ENCODE data around the gene LMAN1L.

The LMAN1L gene

DNA sequence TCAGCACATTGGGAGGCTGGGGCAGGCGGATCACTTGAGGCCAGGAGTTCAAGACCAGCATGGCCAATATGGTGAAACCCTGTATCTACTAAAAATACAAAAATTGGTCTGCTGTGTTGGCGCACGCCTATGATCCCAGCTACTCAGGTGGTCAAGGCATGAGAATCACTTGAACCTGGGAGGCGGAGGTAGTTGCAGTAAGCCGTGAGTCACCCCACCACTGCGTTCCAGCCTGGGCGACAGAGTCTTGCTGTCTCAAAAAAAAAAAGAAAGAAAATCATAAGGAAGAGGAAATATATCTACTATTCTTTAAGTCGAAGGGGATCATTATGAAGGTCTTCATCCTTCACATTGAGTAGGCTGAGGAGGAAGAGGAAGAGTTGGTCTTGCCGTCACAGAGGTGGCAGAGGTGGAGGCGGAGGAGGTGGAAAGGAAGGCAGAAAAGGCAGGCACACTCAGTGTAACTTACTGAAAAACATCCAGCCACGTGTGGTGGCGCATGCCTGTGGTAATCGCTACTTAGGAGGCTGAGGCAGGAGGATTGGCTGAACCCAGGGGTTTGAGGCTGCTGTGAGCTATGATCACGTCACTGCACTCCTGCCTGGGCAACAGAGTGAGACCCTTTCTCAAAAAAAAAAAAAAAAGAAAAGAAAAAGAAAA lies 16.5 kb upstream of the LMAN1L start:
- H3K36me3 ChIP-seq (ENCODE audit: insufficient read depth, low read length) = peaks cover 2% of the 10 kb centered on the region; the same call in 1 of the 2 replicates
- H3K4me1 ChIP-seq (ENCODE audit: control insufficient read depth, insufficient read depth, low read length, unreplicated experiment) = peaks cover 8% of the 10 kb centered on the region

DNA sequence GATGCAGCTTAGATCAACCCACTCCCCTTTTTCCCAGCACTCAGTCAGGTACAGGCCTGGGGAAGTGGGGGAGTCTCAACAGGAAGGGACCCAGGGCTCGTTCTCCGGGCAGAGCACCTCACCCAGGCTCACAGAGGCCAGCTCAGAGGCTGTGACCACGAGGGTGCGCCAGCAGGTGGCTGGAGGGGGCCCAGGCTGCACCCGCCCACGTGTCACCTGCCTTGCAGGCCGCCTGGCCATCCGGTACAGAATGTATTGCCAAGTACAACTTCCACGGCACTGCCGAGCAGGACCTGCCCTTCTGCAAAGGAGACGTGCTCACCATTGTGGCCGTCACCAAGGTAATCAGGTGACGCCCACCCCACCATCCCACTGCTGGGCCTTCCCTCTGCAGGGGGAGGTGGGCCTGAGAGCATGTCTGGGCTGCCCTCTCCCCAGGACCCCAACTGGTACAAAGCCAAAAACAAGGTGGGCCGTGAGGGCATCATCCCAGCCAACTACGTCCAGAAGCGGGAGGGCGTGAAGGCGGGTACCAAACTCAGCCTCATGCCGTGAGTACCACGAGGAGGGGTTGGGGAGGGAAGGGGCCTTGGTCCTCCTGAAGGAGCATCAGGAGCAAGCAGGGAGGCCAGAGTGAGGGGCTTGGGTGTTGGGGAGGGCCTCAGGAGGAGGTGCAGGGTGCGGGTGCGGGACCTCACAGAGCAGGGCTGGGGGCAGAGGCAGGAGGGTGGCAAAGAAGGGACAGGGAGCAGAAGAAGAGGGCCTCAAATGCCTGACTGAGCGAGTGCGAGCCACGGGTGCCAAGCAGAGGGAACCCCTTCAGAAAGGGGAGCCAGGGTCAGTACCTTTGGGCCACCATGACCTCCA lies 14.0 kb upstream of the LMAN1L start:
- no peak overlapping the region for H3K4me3 ChIP-seq (ENCODE audit: low read depth, low read length)
- peaks cover 26% of the 10 kb centered on the region for H3K79me2 ChIP-seq (ENCODE audit: control insufficient read depth, insufficient read depth, low read length, unreplicated experiment)
- no peak overlapping the region for H3K27ac ChIP-seq (ENCODE audit: low read depth, low read length)
- no peaks in the 10 kb centered on the region for H3K27me3 ChIP-seq (ENCODE audit: insufficient read depth, low read length)
- no peak overlapping the region for H2AFZ ChIP-seq (ENCODE audit: low read length, unreplicated experiment)
- peaks cover 2% of the 10 kb centered on the region; the same call in 1 of the 2 replicates for H3K36me3 ChIP-seq (ENCODE audit: insufficient read depth, low read length)
- H3K4me1 ChIP-seq (ENCODE audit: control insufficient read depth, insufficient read depth, low read length, unreplicated experiment) = no peaks in the 10 kb centered on the region

More for the DNA sequence above, 16.5 kb upstream of the LMAN1L start:
- Histone ChIP-seq H3K79me2 (ENCODE audit: control insufficient read depth, insufficient read depth, low read length, unreplicated experiment) (peaks cover 50% of the 10 kb centered on the region), H3K27ac (ENCODE audit: low read depth, low read length) (no peak overlapping the region), H3K4me3 (ENCODE audit: low read depth, low read length) (no peak overlapping the region), H2AFZ (ENCODE audit: low read length, unreplicated experiment) (no peak overlapping the region), H3K27me3 (ENCODE audit: insufficient read depth, low read length) (no peaks in the 10 kb centered on the region)

DNA sequence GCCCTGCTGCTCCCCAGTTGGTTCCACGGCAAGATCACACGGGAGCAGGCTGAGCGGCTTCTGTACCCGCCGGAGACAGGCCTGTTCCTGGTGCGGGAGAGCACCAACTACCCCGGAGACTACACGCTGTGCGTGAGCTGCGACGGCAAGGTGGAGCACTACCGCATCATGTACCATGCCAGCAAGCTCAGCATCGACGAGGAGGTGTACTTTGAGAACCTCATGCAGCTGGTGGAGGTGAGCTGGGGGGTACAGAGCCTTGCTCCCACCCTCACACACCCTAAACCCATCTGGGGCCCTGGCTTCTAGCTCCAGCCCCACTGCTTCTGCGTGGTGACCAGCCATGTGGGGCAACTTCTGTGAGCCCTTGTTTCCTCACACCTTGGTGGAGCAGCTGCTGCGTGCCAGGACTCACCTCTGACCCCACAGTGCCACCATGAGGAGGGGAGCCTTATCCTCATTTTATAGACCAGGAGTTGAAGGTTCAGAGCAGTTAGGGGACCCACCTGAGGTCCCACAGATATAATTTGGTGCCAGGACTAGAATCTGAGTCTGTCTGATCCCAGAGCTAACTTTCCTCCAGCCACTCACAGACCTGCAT lies 13.3 kb upstream of the LMAN1L start:
- Histone ChIP-seq H3K79me2 (ENCODE audit: control insufficient read depth, insufficient read depth, low read length, unreplicated experiment) (peaks cover 20% of the 10 kb centered on the region), H3K27me3 (ENCODE audit: insufficient read depth, low read length) (no peaks in the 10 kb centered on the region), H3K27ac (ENCODE audit: low read depth, low read length) (no peak overlapping the region), H2AFZ (ENCODE audit: low read length, unreplicated experiment) (no peak overlapping the region), H3K4me3 (ENCODE audit: low read depth, low read length) (no peak overlapping the region), H3K4me1 (ENCODE audit: control insufficient read depth, insufficient read depth, low read length, unreplicated experiment) (no peaks in the 10 kb centered on the region), H3K36me3 (ENCODE audit: insufficient read depth, low read length) (peaks cover 2% of the 10 kb centered on the region; the same call in 1 of the 2 replicates)

DNA sequence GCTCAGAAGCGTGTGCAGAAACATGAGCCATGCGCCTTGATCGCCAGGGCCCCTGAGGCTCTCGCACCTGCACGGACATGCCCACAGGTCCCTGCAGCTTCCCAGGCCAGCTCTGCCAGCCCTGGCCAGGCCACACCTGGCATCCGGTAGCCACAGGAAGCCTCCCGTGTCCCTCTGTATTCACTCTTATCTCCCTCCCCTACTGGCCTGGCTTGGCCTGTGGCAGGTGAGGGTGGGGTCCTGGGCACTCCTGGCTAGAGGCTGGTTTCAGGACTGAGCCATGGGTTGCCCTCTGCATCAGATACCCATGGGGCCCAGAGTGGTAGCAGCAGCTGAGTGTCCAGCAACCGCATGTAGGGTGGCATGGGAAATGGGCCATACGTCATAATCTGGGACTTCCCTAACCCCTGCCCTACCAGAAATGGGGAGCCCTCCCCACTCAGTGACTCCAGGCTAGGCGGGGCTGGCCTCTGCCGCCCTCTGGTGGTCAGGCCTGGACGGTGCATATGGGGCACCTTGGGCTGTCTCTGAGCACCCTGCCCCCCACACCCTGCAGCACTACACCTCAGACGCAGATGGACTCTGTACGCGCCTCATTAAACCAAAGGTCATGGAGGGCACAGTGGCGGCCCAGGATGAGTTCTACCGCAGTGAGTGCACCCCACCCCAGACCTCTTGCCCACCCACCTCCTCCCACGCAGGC lies 12.6 kb upstream of the LMAN1L start:
- Histone ChIP-seq H3K79me2 (ENCODE audit: control insufficient read depth, insufficient read depth, low read length, unreplicated experiment) (peaks cover 13% of the 10 kb centered on the region), H3K27ac (ENCODE audit: low read depth, low read length) (no peak overlapping the region), H3K4me3 (ENCODE audit: low read depth, low read length) (no peak overlapping the region), H2AFZ (ENCODE audit: low read length, unreplicated experiment) (no peak overlapping the region), H3K27me3 (ENCODE audit: insufficient read depth, low read length) (no peaks in the 10 kb centered on the region), H3K4me1 (ENCODE audit: control insufficient read depth, insufficient read depth, low read length, unreplicated experiment) (no peaks in the 10 kb centered on the region), H3K36me3 (ENCODE audit: insufficient read depth, low read length) (peaks cover 2% of the 10 kb centered on the region; the same call in 1 of the 2 replicates)

DNA sequence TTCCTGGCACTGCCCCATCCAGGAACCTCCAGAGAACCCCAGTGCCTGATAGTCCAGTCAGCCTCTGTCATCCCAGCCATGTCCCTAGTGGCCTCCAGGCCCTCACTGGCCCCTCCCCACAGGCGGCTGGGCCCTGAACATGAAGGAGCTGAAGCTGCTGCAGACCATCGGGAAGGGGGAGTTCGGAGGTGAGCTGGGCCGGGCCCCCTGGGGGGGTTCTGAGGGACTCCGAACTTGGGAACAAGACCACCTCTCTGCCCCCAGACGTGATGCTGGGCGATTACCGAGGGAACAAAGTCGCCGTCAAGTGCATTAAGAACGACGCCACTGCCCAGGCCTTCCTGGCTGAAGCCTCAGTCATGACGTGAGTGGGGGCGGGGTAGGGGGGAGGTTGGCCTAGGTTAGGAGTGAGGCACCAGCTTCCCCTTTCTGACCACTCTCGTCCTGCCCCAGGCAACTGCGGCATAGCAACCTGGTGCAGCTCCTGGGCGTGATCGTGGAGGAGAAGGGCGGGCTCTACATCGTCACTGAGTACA lies 12.0 kb upstream of the LMAN1L start:
- no peak overlapping the region for H3K27ac ChIP-seq (ENCODE audit: low read depth, low read length)
- no peak overlapping the region for H3K4me3 ChIP-seq (ENCODE audit: low read depth, low read length)
- H3K79me2 ChIP-seq (ENCODE audit: control insufficient read depth, insufficient read depth, low read length, unreplicated experiment) = peaks cover 9% of the 10 kb centered on the region
- peaks cover 2% of the 10 kb centered on the region; the same call in 1 of the 2 replicates for H3K36me3 ChIP-seq (ENCODE audit: insufficient read depth, low read length)
- H2AFZ ChIP-seq (ENCODE audit: low read length, unreplicated experiment) = no peak overlapping the region
- no peaks in the 10 kb centered on the region for H3K4me1 ChIP-seq (ENCODE audit: control insufficient read depth, insufficient read depth, low read length, unreplicated experiment)
- H3K27me3 ChIP-seq (ENCODE audit: insufficient read depth, low read length) = no peaks in the 10 kb centered on the region

DNA sequence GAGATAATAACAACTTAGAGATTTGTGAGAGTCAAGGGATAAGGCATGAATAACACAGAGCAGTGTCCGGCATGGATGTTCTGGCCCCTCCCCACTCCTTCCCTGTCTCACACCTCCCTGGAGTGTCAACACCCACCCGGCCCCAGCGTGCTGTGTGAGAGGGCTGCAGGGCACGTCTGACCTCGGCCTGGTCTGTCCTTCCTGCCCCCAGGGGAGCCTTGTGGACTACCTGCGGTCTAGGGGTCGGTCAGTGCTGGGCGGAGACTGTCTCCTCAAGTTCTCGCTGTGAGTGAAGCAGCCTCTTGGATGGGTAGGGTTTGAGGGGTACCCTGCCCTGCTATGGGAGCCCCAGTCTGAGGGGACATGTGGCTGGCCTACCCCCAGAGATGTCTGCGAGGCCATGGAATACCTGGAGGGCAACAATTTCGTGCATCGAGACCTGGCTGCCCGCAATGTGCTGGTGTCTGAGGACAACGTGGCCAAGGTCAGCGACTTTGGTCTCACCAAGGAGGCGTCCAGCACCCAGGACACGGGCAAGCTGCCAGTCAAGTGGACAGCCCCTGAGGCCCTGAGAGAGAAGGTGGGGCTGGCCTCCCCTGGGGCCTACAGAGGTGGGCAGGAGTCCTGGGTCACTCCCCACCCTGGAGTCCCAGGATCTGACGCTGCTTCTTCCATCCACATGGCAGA lies 11.2 kb upstream of the LMAN1L start:
- Histone ChIP-seq H3K4me3 (ENCODE audit: low read depth, low read length) (no peak overlapping the region), H3K27me3 (ENCODE audit: insufficient read depth, low read length) (no peaks in the 10 kb centered on the region), H2AFZ (ENCODE audit: low read length, unreplicated experiment) (no peak overlapping the region), H3K36me3 (ENCODE audit: insufficient read depth, low read length) (peaks cover 2% of the 10 kb centered on the region; the same call in 1 of the 2 replicates), H3K27ac (ENCODE audit: low read depth, low read length) (no peak overlapping the region), H3K4me1 (ENCODE audit: control insufficient read depth, insufficient read depth, low read length, unreplicated experiment) (no peaks in the 10 kb centered on the region), H3K79me2 (ENCODE audit: control insufficient read depth, insufficient read depth, low read length, unreplicated experiment) (peaks cover 5% of the 10 kb centered on the region)

DNA sequence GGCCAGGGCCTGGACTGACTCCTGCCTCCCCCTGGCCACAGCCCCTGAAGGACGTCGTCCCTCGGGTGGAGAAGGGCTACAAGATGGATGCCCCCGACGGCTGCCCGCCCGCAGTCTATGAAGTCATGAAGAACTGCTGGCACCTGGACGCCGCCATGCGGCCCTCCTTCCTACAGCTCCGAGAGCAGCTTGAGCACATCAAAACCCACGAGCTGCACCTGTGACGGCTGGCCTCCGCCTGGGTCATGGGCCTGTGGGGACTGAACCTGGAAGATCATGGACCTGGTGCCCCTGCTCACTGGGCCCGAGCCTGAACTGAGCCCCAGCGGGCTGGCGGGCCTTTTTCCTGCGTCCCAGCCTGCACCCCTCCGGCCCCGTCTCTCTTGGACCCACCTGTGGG lies 10.3 kb upstream of the LMAN1L start:
- H3K79me2 ChIP-seq (ENCODE audit: control insufficient read depth, insufficient read depth, low read length, unreplicated experiment) = peaks cover 5% of the 10 kb centered on the region
- H3K4me1 ChIP-seq (ENCODE audit: control insufficient read depth, insufficient read depth, low read length, unreplicated experiment) = no peaks in the 10 kb centered on the region
- H3K27me3 ChIP-seq (ENCODE audit: insufficient read depth, low read length) = no peaks in the 10 kb centered on the region
- H3K4me3 ChIP-seq (ENCODE audit: low read depth, low read length) = no peak overlapping the region
- peaks cover 2% of the 10 kb centered on the region; the same call in 1 of the 2 replicates for H3K36me3 ChIP-seq (ENCODE audit: insufficient read depth, low read length)
- no peak overlapping the region for H2AFZ ChIP-seq (ENCODE audit: low read length, unreplicated experiment)
- H3K27ac ChIP-seq (ENCODE audit: low read depth, low read length) = no peak overlapping the region

DNA sequence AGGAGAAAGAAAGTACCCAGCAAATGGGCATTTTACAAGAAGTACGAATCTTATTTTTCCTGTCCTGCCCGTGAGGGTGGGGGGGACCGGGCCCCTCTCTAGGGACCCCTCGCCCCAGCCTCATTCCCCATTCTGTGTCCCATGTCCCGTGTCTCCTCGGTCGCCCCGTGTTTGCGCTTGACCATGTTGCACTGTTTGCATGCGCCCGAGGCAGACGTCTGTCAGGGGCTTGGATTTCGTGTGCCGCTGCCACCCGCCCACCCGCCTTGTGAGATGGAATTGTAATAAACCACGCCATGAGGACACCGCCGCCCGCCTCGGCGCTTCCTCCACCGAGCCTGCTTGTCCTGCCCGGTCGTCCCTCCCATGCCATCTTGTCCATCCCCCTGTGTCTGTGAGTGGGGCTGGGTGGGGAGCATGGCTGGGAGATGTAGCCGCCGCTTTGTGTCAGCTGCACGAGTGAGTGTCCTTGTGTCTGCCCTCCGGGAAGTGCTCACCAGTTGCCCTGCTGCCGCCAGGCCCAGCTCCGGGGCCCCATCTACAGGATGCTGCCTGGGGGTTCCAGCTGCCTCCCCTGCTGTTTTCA lies 9.7 kb upstream of the LMAN1L start:
- Histone ChIP-seq H2AFZ (ENCODE audit: low read length, unreplicated experiment) (no peak overlapping the region), H3K4me3 (ENCODE audit: low read depth, low read length) (no peak overlapping the region), H3K27me3 (ENCODE audit: insufficient read depth, low read length) (no peaks in the 10 kb centered on the region), H3K79me2 (ENCODE audit: control insufficient read depth, insufficient read depth, low read length, unreplicated experiment) (no peaks in the 10 kb centered on the region), H3K27ac (ENCODE audit: low read depth, low read length) (no peak overlapping the region), H3K36me3 (ENCODE audit: insufficient read depth, low read length) (peaks cover 2% of the 10 kb centered on the region; the same call in 1 of the 2 replicates), H3K4me1 (ENCODE audit: control insufficient read depth, insufficient read depth, low read length, unreplicated experiment) (no peaks in the 10 kb centered on the region)

DNA sequence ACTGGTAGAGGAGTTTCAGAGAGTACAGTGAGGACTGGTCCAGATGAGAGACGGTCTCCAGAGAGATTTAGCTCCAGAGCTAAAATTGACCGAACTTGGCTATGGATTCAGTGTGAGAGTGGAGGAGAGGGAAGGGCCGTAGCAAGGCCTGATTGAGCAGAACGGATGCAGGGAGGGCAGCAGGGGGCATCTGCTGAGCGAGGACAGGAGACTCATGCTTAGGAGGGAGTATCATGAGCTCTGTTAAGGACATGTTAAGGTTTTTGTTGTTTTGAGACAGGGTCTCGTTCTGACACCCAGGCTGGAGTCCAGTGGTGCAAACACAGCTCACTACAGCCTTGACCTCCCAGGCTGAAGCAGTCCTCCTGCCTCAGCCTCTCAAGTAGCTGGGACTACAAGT lies 7.7 kb upstream of the LMAN1L start:
- Histone ChIP-seq H3K27me3 (ENCODE audit: insufficient read depth, low read length) (no peaks in the 10 kb centered on the region), H3K79me2 (ENCODE audit: control insufficient read depth, insufficient read depth, low read length, unreplicated experiment) (no peaks in the 10 kb centered on the region), H3K4me3 (ENCODE audit: low read depth, low read length) (no peak overlapping the region), H3K4me1 (ENCODE audit: control insufficient read depth, insufficient read depth, low read length, unreplicated experiment) (no peaks in the 10 kb centered on the region), H3K27ac (ENCODE audit: low read depth, low read length) (no peak overlapping the region), H2AFZ (ENCODE audit: low read length, unreplicated experiment) (no peak overlapping the region), H3K36me3 (ENCODE audit: insufficient read depth, low read length) (no peaks in the 10 kb centered on the region)

Measured in ACC112 (cell line).